22Rv1 (cell line): Measurements from ENCODE around the gene PRR33.

ENCODE experiments used
- ZFX ChIP-seq: fragments of 450-650 bp; IDR thresholded peaks from 2 replicates; pipeline ENCODE4 v1.6.1; 2017; ENCODE audit warnings: antibody characterized with exemption, borderline replicate concordance
- TF ChIP-seq, protein P1 (sequence below): fragments of 450-650 bp; IDR thresholded peaks from 2 replicates; pipeline ENCODE4 v1.5.1; 2017; ENCODE audit warnings: mild to moderate bottlenecking

GRCh38 chr11:1920128-1920908 lies 28.6 kb upstream of the PRR33 start:
- TF ChIP-seq ZFX: no peak
- TF ChIP-seq, protein P1, sequence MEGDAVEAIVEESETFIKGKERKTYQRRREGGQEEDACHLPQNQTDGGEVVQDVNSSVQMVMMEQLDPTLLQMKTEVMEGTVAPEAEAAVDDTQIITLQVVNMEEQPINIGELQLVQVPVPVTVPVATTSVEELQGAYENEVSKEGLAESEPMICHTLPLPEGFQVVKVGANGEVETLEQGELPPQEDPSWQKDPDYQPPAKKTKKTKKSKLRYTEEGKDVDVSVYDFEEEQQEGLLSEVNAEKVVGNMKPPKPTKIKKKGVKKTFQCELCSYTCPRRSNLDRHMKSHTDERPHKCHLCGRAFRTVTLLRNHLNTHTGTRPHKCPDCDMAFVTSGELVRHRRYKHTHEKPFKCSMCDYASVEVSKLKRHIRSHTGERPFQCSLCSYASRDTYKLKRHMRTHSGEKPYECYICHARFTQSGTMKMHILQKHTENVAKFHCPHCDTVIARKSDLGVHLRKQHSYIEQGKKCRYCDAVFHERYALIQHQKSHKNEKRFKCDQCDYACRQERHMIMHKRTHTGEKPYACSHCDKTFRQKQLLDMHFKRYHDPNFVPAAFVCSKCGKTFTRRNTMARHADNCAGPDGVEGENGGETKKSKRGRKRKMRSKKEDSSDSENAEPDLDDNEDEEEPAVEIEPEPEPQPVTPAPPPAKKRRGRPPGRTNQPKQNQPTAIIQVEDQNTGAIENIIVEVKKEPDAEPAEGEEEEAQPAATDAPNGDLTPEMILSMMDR: no peak
